Stimulated activated CD8-positive, alpha-beta memory T cell treated with anti-CD3 and anti-CD28 coated beads, Interleukin-7, amount 100 ng/mL, for 1 hour (primary cell): ENCODE results near the gene TMBIM6.
"Not testable (repeated sequence)": the region's sequence is repeated elsewhere in the genome, so short reads cannot be mapped to it uniquely, and the experiment has no call there.

Experiments
- DNase-seq, 2 donors: peaks; one replicate each; pipeline ENCODE4 v3.0.0-alpha.2; 2020; ENCODE audit warnings: low read depth in 2 of 2

The TMBIM6 gene

DNA sequence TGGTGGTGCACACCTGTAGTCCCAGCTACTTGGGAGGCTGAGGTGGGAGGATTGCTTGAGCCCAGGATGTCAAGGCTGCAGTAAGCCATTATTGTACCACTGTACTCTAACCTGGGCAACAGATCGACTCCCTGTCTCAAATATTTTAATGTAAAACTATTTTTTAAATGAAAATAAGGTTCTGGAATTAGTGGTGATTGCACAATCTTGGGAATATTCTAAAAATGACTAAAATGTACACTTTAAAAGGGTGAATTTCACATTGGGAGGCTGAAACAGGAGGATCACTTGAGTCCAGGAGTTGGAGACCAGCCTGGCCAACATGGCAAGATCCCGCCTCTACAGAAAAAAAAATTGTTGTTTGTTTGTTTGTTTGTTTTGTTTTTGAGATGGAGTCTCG is 12.9 kb upstream of the TMBIM6 start:
- no peak for DNase-seq

GRCh38 chr12:49730050-49730449 is 11.3 kb upstream of the TMBIM6 start:
- DNase-seq = no peak

DNA sequence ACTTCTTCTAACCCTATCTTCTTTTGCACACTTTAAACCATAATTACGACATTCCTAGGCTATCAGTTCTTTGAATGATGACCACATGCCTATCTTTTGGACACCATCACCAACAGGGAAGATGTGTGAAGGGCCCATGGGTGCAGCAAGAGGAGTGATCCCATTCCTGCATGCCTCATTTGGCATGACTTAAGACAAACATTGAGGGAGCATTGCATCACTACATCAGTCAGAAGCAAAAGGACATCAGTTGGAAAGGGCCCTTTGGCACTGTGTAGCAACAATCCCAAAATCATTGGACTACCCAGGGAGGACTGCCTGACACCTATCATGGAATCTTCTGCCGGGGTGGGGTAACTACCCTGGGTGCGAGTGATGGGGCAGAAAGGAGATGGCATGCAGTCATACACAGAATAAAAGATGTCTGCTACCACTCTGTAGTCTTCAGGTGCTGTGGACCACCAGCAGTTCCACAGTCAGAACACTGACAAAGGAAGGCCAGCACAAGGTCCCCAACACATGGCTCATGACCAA is 10.7 kb upstream of the TMBIM6 start:
- no peak for DNase-seq

DNA sequence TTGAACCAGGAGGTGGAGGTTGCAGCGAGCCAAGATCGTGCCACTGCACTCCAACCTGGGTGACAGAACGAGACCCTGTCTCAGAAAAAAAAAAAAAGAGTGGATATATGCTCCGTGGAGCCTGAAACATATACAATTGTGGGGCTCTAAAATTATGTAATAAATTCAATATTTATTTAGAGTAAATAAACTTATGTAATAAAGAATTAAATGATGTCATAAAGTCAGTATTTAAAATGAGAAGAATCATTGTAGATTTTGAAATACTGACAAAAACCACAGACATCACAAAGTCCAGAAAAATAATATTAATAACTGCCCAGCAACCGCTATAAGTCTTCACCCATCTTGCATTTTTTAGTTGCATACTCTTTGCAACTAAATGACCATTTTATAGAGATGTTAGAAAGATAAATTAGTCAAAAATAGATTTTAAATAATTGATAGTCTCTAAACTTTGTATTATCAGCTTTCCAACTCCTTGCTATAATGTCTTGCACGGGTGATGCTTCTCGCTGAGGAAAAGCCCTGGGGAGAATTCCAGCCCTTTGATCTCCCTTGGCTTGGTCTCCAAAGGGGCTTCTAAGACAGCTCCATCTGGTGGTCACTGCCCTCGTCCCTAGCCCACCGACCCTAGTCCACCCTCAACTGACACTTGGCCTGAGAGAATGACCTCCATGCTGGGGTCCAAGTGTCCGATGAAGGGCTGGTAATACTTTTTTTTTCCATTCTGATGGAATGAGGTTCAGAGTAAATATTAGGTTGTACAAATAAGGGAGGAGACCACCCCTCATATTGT is 7.9 kb upstream of the TMBIM6 start:
- no peak for DNase-seq

GRCh38 chr12:49734900-49735299 is 6.5 kb upstream of the TMBIM6 start:
- DNase-seq = not testable (repeated sequence)

- not testable (repeated sequence) for DNase-seq
These were observed 2.6 kb upstream of the TMBIM6 start for GRCh38 chr12:49738721-49739120.

DNA sequence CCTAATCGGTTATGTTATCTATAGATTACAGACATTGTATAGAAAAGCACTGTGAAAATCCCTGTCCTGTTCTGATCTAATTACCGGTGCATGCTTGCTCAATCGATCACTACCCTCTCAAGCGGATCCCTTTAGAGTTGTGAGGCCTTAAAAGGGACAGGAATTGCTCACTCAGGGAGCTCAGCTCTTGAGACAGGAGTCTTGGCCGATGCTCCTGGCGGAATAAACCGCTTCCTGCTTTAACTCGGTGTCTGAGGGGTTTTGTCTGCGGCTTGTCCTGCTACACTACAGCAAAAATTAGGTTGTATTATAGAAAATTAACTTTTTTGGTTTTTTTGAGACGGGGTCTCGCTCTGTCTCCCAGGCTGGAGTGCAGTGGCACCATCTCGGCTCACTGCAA is 1.1 kb upstream of the TMBIM6 start:
- DNase-seq = not testable (repeated sequence)

GRCh38 chr12:49741882-49742620 is 694 bp downstream of the TMBIM6 start:
- peak; percentile 59 to 61 for DNase-seq

DNA sequence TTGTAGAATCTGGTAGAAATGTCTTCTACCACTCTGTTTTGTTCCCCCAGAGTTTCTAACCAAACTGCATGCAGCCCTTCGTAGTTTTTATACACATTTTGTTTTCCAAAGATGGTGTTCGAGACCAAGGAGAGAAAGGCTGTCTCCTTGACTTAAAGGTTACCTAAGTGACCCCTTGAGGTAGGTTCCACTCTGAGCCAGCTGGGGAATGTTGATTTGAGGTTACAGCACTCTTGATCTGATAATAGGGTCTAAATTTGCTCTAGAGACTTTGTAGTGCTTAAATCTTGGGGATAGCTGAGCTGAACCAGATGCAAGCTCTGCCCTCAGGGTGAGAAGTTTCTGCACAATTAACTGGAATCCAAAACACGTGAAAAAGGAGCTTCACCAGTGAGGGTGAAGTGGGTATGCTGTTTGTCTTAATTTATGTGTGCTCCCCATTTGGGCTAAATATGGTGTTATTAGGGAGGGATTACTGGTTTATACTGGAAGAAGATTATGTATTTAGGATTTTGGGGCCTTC is 3.1 kb downstream of the TMBIM6 start:
- DNase-seq = no peak

DNA sequence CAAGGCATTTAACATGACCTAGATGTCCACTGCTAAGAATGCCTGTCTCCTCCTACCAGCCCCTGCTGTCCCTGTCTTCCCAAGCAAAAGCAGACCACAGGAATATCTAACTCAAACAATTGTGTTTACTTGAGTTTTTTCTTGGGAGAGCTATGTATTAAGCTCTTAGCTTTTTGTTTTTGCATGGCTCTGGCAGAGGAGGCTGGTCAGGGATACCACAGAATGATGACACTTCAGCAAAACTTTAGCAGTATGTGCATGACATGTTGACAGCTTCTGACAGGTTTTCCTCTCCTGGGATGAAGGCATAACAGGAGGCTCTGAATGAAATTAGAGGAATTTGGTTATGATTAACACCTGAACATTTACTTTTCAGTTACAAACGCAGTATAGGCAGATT is 6.9 kb downstream of the TMBIM6 start:
- DNase-seq = no peak

- DNase-seq = no peak
These were observed 7.4 kb downstream of the TMBIM6 start for GRCh38 chr12:49748800-49749199.

- DNase-seq = no peak
These were observed 9.0 kb downstream of the TMBIM6 start for GRCh38 chr12:49750027-49750995.

GRCh38 chr12:49750996-49751393 is 9.6 kb downstream of the TMBIM6 start:
- no peak for DNase-seq

DNA sequence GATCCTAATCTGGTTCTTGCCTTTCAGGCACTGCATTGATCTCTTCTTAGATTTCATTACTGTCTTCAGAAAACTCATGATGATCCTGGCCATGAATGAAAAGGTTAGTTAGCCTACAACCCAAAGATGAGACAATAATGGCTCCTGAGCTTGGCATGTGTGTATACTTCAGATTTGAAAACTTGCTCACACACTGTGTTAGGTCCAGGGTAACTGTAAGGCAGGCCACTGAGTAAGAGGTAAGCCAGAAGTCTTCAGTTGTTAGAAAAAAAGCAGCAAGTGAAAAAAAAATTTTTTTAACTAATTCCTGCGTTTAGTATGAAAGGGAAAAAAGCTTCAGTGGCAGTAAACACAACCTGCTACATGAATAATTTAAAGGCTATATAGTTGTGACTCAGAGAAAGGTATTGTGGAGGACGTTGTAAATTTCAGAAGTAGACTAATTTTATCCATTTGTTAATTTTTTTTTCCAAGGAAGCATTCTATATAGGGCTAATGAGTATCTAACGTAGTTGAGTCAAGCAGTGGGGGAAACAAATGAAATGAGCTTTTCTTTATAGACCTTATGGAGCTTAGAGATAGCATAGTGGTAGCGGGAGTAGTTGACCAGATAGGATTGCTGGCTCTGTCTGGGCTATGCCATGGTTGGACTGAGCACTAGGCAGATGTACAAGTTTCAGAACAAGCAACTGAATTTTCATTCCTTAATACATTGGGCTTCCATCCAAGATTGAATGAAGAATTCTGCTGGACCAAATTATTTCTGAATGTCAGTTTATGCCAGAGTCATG is 20.5 kb downstream of the TMBIM6 start:
- DNase-seq = no peak

DNA sequence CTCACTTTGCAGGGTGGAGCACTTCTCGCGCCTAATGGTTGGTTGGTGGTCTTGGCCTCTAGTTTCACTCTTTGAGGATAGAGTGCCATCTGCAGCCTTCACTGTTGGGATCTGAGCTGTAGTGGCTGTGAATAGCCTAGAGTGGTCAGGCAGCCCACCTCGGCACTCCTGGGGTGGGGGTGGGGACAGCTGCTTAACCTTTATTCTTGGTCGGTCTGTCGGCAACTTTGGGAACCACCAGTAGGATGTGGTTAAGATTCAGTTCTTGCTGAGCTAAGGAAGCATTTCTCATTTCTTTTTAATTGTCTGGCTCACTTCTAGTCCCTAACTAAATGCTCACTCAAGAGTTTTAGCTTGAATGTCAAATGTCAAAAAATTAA is 21.1 kb downstream of the TMBIM6 start:
- no peak for DNase-seq

DNA sequence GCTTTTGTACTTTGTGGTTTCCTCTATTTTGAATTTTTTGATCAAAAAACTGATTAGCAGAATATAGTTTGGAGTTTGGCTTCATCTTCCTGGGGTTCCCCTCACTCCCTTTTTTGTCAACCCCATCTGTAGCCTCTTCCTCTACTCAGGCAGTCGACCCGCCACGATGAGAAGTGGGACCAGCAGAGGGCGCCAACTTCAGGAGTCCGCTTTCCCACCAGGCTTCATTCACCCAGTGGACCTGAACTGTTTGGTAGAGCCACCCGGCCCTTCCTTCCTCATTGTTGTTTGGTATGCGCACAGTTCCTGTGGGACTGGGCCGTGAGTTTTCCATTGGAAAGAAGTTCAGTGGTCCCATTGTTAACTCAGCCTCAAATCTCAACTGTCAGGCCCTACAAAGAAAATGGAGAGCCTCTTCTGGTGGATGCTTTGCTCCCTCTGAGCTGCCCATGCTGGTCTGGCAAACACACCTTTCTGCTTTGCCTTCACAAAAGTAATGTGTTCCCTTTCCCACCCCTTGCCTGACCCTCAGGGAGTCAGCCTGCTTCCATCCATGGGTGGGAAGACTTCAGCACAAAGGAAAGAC is 21.7 kb downstream of the TMBIM6 start:
- DNase-seq = peak; percentile 51 to 64

DNA sequence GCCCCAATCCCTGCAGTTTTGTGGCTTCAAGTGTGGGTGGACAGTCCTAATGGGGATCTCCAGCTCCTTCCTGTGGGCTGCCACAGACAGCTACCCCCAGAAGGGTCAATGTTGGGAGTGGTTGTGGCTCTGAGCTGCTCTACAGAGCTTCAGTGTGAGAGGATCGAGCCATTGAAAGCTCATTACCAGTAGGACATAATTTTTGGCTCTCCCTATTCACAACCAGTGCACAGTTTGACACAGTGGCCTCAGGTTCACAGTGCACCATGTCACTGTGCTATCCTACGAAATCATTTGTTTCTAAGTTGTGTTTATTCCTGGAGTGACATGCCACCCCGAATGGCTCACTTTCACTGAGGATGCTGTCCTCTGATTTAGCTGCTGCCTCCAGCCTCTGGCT is 22.8 kb downstream of the TMBIM6 start:
- DNase-seq = no peak

GRCh38 chr12:49766115-49766455 is 24.7 kb downstream of the TMBIM6 start:
- DNase-seq = no peak

GRCh38 chr12:49767333-49767732 is 26.0 kb downstream of the TMBIM6 start:
- no peak for DNase-seq

DNA sequence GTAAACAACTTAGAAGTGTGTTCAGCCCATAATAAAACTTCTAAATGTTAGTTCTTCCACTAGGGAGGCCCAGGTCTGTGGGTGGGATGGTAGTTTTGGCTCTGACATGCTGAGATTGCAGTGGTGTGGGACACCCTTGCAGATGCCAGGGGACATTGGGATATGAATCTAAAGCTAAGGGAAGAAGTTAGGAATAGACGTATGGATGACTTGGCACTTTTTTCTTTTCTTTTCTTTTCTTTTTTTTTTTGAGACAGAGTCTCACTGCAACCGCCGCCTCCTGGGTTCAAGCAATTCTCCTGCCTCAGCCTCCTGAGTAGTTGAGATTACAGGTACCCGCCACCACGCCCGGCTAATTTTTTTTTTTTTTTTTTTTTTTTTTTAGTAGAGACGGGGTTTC is 31.7 kb downstream of the TMBIM6 start:
- not testable (repeated sequence) for DNase-seq
